GM21717 (cell line): Measurements from ENCODE around the gene PPP1R10.
"Not testable (repeated sequence)": the region's sequence is repeated elsewhere in the genome, so short reads cannot be mapped to it uniquely, and the experiment has no call there.

ENCODE experiments used
- ATAC-seq: cut with Tn5 transposase; IDR thresholded peaks from one replicate; pipeline ENCODE4 v1.9.1; 2021; ENCODE audit warnings: mild to moderate bottlenecking, moderate library complexity; ENCODE audit not compliant: unreplicated experiment

The PPP1R10 gene

GRCh38 chr6:30616811-30617564 lies at the start of gene PPP1R10:
PPP1R10 (minus strand) TSS chr6:30617243; CDS start chr6:30609944, 7,299 bp downstream.
- ATAC-seq: peak; percentile 75

GRCh38 chr6:30666300-30666699 lies 49.3 kb upstream of the PPP1R10 start:
- not testable (repeated sequence) for ATAC-seq

GRCh38 chr6:30664994-30665767 lies 48.1 kb upstream of the PPP1R10 start:
- no peak for ATAC-seq

GRCh38 chr6:30657922-30658321 lies 40.9 kb upstream of the PPP1R10 start:
- not testable (repeated sequence) for ATAC-seq

- no peak for ATAC-seq
Observed at GRCh38 chr6:30657454-30657853, 40.4 kb upstream of the PPP1R10 start.

- no peak for ATAC-seq
Observed at GRCh38 chr6:30656513-30656912, 39.5 kb upstream of the PPP1R10 start.

GRCh38 chr6:30655743-30656094 lies 38.7 kb upstream of the PPP1R10 start:
- no peak for ATAC-seq

GRCh38 chr6:30654798-30655742 lies 38.0 kb upstream of the PPP1R10 start:
- no peak for ATAC-seq

- ATAC-seq: no peak
Observed at GRCh38 chr6:30651143-30651542, 34.1 kb upstream of the PPP1R10 start.

GRCh38 chr6:30647242-30648116 lies 30.4 kb upstream of the PPP1R10 start:
- peak; percentile 47 for ATAC-seq

GRCh38 chr6:30646450-30647241 lies 29.6 kb upstream of the PPP1R10 start, which contains the start of gene C6orf136:
C6orf136 (plus strand) TSS chr6:30647133; CDS start chr6:30647232, 99 bp downstream.
- ATAC-seq: peak; percentile 33

- ATAC-seq: no peak
Observed at GRCh38 chr6:30645989-30646388, 28.9 kb upstream of the PPP1R10 start.

GRCh38 chr6:30644769-30645168 lies 27.7 kb upstream of the PPP1R10 start:
- no peak for ATAC-seq

GRCh38 chr6:30643656-30644055 lies 26.6 kb upstream of the PPP1R10 start:
- ATAC-seq: no peak

GRCh38 chr6:30641048-30641447 lies 24.0 kb upstream of the PPP1R10 start:
- no peak for ATAC-seq

GRCh38 chr6:30640481-30640880 lies 23.4 kb upstream of the PPP1R10 start:
- no peak for ATAC-seq

GRCh38 chr6:30635834-30636233 lies 18.8 kb upstream of the PPP1R10 start:
- no peak for ATAC-seq

GRCh38 chr6:30626484-30627366 lies 9.7 kb upstream of the PPP1R10 start, which contains the start of gene ATAT1:
ATAT1 (plus strand) TSS chr6:30626874.
- peak; percentile 75 for ATAC-seq
